Endothelial cell of umbilical vein (primary cell): Measurements from ENCODE around the gene JAZF1. TPM values are rescaled to one million over a fixed set of nuclear protein-coding genes. Genes with fewer than 3 reads are reported as not detected.

Source experiments
- BruUV-seq: library from RNA; stranded (reverse); fragments of 400-500 nt; replicated peaks from 2 replicates; lab custom pipeline; 2021; lab: Mats Ljungman, UMichigan
- CTCF ChIA-PET: fragments of 300-600, 350-600 bp; sonication (Branson Sonifier 250); formaldehyde crosslinking; loops from one replicate; lab custom pipeline; 2021; ENCODE audit warnings: antibody characterized with exemption, inconsistent platforms; lab: Charles Lee
- POLR2A ChIA-PET: fragments of 300-600, 350-600 bp; sonication (Branson Sonifier 250); formaldehyde crosslinking; loops from one replicate; lab custom pipeline; 2021; ENCODE audit warnings: antibody characterized with exemption, inconsistent platforms; lab: Charles Lee
- DNase-seq: peaks from one replicate; pipeline ENCODE4 v3.0.0-alpha.2; 2011; ENCODE audit warnings: low read depth, low spot score
- FAIRE-seq: peaks from 2 replicates; lab custom pipeline; 2011; peaks lifted over from hg19 to GRCh38; lab: Jason Lieb, UNC
- H2AFZ ChIP-seq: 2 replicates; pipeline ENCODE4 v1.6.0; 2012; ENCODE audit warnings: low read depth, low read length, control low read depth, inconsistent platforms
- H3K27ac ChIP-seq: 2 replicates; pipeline ENCODE4 v1.5.1; 2011; ENCODE audit warnings: low read depth, mild to moderate bottlenecking, control low read depth, low read length, moderate library complexity; ENCODE audit not compliant: insufficient read depth
- H3K27me3 ChIP-seq, 2 experiments: 2 replicates each; pipeline versions ENCODE4 v1.6.0 to v1.6.1; 2011; ENCODE audit warnings: low read length in 2 of 2, mixed read lengths in 1 of 2; ENCODE audit not compliant: control insufficient read depth in 2 of 2, insufficient read depth in 2 of 2
- H3K36me3 ChIP-seq, 2 experiments: 2 replicates in 1 of 2; 3 replicates in 1 of 2; pipeline ENCODE4 v1.5.1; 2011; ENCODE audit warnings: low read length in 2 of 2, mild to moderate bottlenecking in 1 of 2, moderate library complexity in 1 of 2; ENCODE audit not compliant: control insufficient read depth in 2 of 2, insufficient read depth in 2 of 2; ENCODE audit errors: extremely low read depth in 1 of 2
- H3K4me1 ChIP-seq: 3 replicates; pipeline ENCODE4 v1.5.1; 2011; ENCODE audit warnings: mild to moderate bottlenecking, low read length; ENCODE audit not compliant: control insufficient read depth, insufficient read depth; ENCODE audit errors: extremely low read depth
- H3K4me2 ChIP-seq: 2 replicates; pipeline ENCODE4 v1.6.1; 2011; ENCODE audit warnings: low read length, control low read depth, mixed read lengths; ENCODE audit not compliant: insufficient read depth
- H3K4me3 ChIP-seq, 3 experiments: fragments of 200-600 bp in 1 of 3; sonication (generic), shearing (Covaris generic) in 1 of 3; replicated peaks in 1 of 3; 2 replicates each; pipeline ENCODE4 v1.5.1; 2011 to 2016; ENCODE audit warnings: control low read depth in 3 of 3, low read length in 3 of 3, mild to moderate bottlenecking in 2 of 3, inconsistent platforms in 1 of 3, low read depth in 1 of 3, moderate library complexity in 1 of 3; ENCODE audit not compliant: insufficient read depth in 1 of 3
- H3K79me2 ChIP-seq: 2 replicates; pipeline ENCODE4 v1.6.0; 2012; ENCODE audit warnings: low read length, inconsistent platforms; ENCODE audit not compliant: control insufficient read depth, insufficient read depth
- H3K9ac ChIP-seq: replicated peaks from 2 replicates; pipeline ENCODE3; 2011; ENCODE audit warnings: low read length, control low read depth; ENCODE audit not compliant: insufficient read depth; ENCODE audit errors: extremely low read depth
- H3K9me1 ChIP-seq: replicated peaks from 3 replicates; pipeline ENCODE4 v1.6.0; 2011; ENCODE audit warnings: mild to moderate bottlenecking, low read length; ENCODE audit not compliant: control insufficient read depth, insufficient read depth; ENCODE audit errors: extremely low read depth
- H3K9me3 ChIP-seq: replicated peaks from 2 replicates; pipeline ENCODE4 v1.5.1; 2012; ENCODE audit warnings: low read length, inconsistent platforms; ENCODE audit not compliant: control insufficient read depth, insufficient read depth
- H4K20me1 ChIP-seq: replicated peaks from 2 replicates; pipeline ENCODE3; 2011; ENCODE audit warnings: mild to moderate bottlenecking, low read length; ENCODE audit not compliant: control insufficient read depth, insufficient read depth; ENCODE audit errors: extremely low read depth
- EZH2 ChIP-seq: IDR thresholded peaks from 2 replicates; pipeline ENCODE4 v1.6.1; 2012; ENCODE audit warnings: borderline replicate concordance, low read depth, mild to moderate bottlenecking, moderate library complexity, low read length, inconsistent platforms; ENCODE audit not compliant: severe bottlenecking
- FOS ChIP-seq: IDR thresholded peaks from 2 replicates; pipeline ENCODE4 v1.6.1; 2011; ENCODE audit warnings: mild to moderate bottlenecking, low read length, moderate library complexity, borderline replicate concordance; ENCODE audit not compliant: insufficient read depth
- GATA2 ChIP-seq: IDR thresholded peaks from 2 replicates; pipeline ENCODE4 v1.7.0; 2011; ENCODE audit warnings: low read depth, mild to moderate bottlenecking, moderate library complexity, mixed read lengths, low read length; ENCODE audit not compliant: insufficient read length, insufficient read depth
- JUN ChIP-seq: IDR thresholded peaks from 2 replicates; pipeline ENCODE4 v1.6.1; 2011; ENCODE audit warnings: borderline replicate concordance, low read depth; ENCODE audit not compliant: insufficient read length, insufficient read depth
- MYC ChIP-seq: IDR thresholded peaks from one replicate; pipeline ENCODE4 v1.6.1; 2011; ENCODE audit warnings: mild to moderate bottlenecking, low read depth, low read length
- POLR2A ChIP-seq: IDR thresholded peaks from 2 replicates; pipeline ENCODE4 v1.6.1; 2012; ENCODE audit warnings: low read depth, mild to moderate bottlenecking, control low read depth, low read length
- POLR2AphosphoS5 ChIP-seq: IDR thresholded peaks from 2 replicates; pipeline ENCODE4 v1.6.1; 2012; ENCODE audit warnings: low read depth, mild to moderate bottlenecking, control low read depth, low read length, moderate library complexity; ENCODE audit not compliant: insufficient read depth
- dilution Hi-C: fragments of 300-500 bp; cut with MboI; formaldehyde crosslinking; loops from one replicate; pipeline ENCODE4 v1.15.0; 2019; ENCODE audit warnings: low sequenced_read_pairs; ENCODE audit not compliant: extremely low pct_ligation_motif_present
- intact Hi-C: fragments of 100-400 bp; cut with micrococcal nuclease; formaldehyde crosslinking; loops from one replicate; pipeline ENCODE4 v1.10.0; 2022
- polyA plus RNA-seq, 4 experiments: library from polyadenylated mRNA; depleted of rRNA in 3 of 4; stranded (reverse) in 3 of 4; unstranded in 1 of 4; fragments of >200 nt; gene quantifications; 2 replicates each; pipeline versions ENCODE4 v1.2.1 to v1.2.3, GENCODE V29; 2011 to 2012; ENCODE audit warnings: missing spikeins in 1 of 4
- total RNA-seq: library from RNA; stranded (reverse); gene quantifications from 2 replicates; pipeline ENCODE4 v1.2.3, GENCODE V29; 2021
- TF ChIP-seq, protein P1 (sequence below), 2 donors: IDR thresholded peaks; 1 replicate in 1 of 2; 2 replicates in 1 of 2; pipeline ENCODE4 v1.5.1; 2011; ENCODE audit warnings: low read length in 2 of 2, mild to moderate bottlenecking in 2 of 2, moderate library complexity in 2 of 2, control low read depth in 1 of 2, inconsistent platforms in 1 of 2, low read depth in 1 of 2; ENCODE audit not compliant: insufficient read depth in 1 of 2; ENCODE audit errors: extremely low read depth in 1 of 2
- TF ChIP-seq, protein P2 (sequence below): IDR thresholded peaks from 2 replicates; pipeline ENCODE4 v1.6.1; 2011; ENCODE audit not compliant: insufficient read depth, insufficient read length

Gene JAZF1
- total and polyA plus RNA-seq, 2 donors (not counting 3 experiments of a cell fraction or from before 2014, with no cell fraction given), result 2.5 to 16.9 TPM

DNA sequence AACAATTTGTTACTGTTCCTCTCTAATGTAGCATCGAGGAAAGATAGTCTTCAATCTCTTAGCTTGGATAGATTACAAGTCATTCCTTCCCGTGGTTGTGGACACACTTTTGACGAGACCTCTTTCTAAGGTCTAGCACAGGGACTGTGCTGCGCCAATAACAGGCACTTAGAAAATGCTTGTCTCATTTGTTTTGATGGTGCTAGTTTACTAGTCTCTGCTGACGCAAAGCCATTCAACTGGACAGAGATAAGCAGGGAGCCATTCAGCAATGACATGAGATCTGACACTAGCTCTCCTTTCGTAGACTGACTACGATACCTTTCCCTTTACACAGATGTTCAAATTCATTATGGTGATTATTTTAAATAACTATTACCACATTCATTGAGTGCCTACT is 6.4 kb upstream of the JAZF1 start:
- POLR2A ChIA-PET, result no interaction called here
- H3K27ac ChIP-seq, result no peak overlapping the region
- TF ChIP-seq, protein P1, sequence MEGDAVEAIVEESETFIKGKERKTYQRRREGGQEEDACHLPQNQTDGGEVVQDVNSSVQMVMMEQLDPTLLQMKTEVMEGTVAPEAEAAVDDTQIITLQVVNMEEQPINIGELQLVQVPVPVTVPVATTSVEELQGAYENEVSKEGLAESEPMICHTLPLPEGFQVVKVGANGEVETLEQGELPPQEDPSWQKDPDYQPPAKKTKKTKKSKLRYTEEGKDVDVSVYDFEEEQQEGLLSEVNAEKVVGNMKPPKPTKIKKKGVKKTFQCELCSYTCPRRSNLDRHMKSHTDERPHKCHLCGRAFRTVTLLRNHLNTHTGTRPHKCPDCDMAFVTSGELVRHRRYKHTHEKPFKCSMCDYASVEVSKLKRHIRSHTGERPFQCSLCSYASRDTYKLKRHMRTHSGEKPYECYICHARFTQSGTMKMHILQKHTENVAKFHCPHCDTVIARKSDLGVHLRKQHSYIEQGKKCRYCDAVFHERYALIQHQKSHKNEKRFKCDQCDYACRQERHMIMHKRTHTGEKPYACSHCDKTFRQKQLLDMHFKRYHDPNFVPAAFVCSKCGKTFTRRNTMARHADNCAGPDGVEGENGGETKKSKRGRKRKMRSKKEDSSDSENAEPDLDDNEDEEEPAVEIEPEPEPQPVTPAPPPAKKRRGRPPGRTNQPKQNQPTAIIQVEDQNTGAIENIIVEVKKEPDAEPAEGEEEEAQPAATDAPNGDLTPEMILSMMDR (IDR thresholded peaks at IDR 0.05; ENCODE audit: extremely low read depth in 1 of 2, insufficient read depth in 1 of 2, low read depth in 1 of 2, low read length in 2 of 2), result no peak
- TF ChIP-seq POLR2A, result no peak
- TF ChIP-seq POLR2AphosphoS5, result no peak
- H3K9me1 ChIP-seq, result no peaks in the 10 kb centered on the region
- H3K79me2 ChIP-seq, result no peaks in the 10 kb centered on the region
- no TSS peak for BruUV-seq
- H3K4me2 ChIP-seq, result no peak overlapping the region
- intact Hi-C loops, result no loop called here
- H3K36me3 ChIP-seq, result no peaks in the 10 kb centered on the region
- no peaks in the 10 kb centered on the region for H3K4me1 ChIP-seq
- no peaks in the 10 kb centered on the region for H3K9me3 ChIP-seq
- CTCF ChIA-PET, result no interaction called here
- H3K27me3 ChIP-seq, result peaks cover 0 to 4% of the 10 kb centered on the region in 2 experiments
- DNase-seq, result no peak
- dilution Hi-C loops, result no loop called here
- no peak overlapping the region for H3K4me3 ChIP-seq
- no peaks in the 10 kb centered on the region for H4K20me1 ChIP-seq
- no peak overlapping the region for H3K9ac ChIP-seq
- no peak overlapping the region for H2AFZ ChIP-seq
- no peak for FAIRE-seq

DNA sequence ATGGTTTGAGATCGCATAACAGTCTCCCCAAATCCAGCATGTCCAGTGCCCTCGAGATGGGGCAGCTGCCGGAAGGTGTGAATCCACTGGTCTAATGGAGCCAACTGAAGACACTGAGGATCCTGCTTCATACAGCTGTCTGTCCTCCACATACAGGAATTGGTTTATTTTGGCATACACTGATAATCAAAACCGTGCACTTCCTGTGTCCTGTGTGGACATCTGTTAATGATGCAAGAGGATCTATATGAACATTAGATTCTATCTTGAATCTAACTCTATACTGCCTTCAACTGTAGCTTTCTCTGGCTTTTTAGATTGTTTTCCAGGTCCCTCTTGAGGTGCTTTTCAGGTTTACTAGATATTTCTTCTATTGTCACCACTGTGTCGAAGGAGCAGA is 3.0 kb upstream of the JAZF1 start:
- peaks cover 10% of the 10 kb centered on the region for H3K4me1 ChIP-seq
- no peaks in the 10 kb centered on the region for H3K9me1 ChIP-seq
- no peaks in the 10 kb centered on the region for H3K36me3 ChIP-seq
- no peak for DNase-seq
- intact Hi-C loops (no loop called here), dilution Hi-C loops (no loop called here)
- no peak overlapping the region for H2AFZ ChIP-seq
- H3K4me2 ChIP-seq, result no peak overlapping the region
- H3K27me3 ChIP-seq, result no peaks in the 10 kb centered on the region
- no peak overlapping the region for H3K9ac ChIP-seq
- H3K4me3 ChIP-seq, result no peak overlapping the region
- BruUV-seq, result no TSS peak
- ChIA-PET POLR2A (no interaction called here), CTCF (interaction anchor here (1.1 to 1.3 kb wide), 4 partner anchors 8 to 113 kb away, joined by 3 read pairs; no protein-coding TSS in a partner anchor)
- peaks cover 7% of the 10 kb centered on the region for H3K79me2 ChIP-seq
- no peak for FAIRE-seq
- H3K9me3 ChIP-seq, result no peaks in the 10 kb centered on the region
- H3K27ac ChIP-seq, result no peak overlapping the region
- TF ChIP-seq GATA2 (no peak), MYC (no peak), FOS (no peak), POLR2A (no peak), JUN (no peak), POLR2AphosphoS5 (no peak), EZH2 (no peak)
- TF ChIP-seq, protein P2, sequence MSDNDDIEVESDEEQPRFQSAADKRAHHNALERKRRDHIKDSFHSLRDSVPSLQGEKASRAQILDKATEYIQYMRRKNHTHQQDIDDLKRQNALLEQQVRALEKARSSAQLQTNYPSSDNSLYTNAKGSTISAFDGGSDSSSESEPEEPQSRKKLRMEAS, result no peak
- TF ChIP-seq, protein P1 (IDR thresholded peaks at IDR 0.05; ENCODE audit: extremely low read depth in 1 of 2, insufficient read depth in 1 of 2, low read depth in 1 of 2, low read length in 2 of 2), result no peak
- no peaks in the 10 kb centered on the region for H4K20me1 ChIP-seq
